HCT116 (cell line): ENCODE data around the gene AEBP2. TPM values are rescaled to one million over a fixed set of nuclear protein-coding genes. Genes with fewer than 3 reads are reported as not detected.
A peak's percentile ranks its signal among the peaks of the same experiment; 100 is the strongest.

Source experiments
- ATAC-seq: fragments of 200-7000 bp; cut with Tn5 transposase; 2 replicates; pipeline ENCODE4 v1.9.1; 2020; ENCODE audit warnings: mild to moderate bottlenecking, moderate library complexity
- BruUV-seq: library from RNA; stranded (reverse); fragments of 400-500 nt; replicated peaks from 2 replicates; lab custom pipeline; 2021; lab: Mats Ljungman, UMichigan
- CTCF ChIA-PET: fragments of 300-600 bp; sonication (Branson Sonifier 250); formaldehyde crosslinking; loops from one replicate; lab custom pipeline; 2021; ENCODE audit warnings: antibody characterized with exemption; lab: Charles Lee
- POLR2A ChIA-PET: fragments of 300-600, 350-600 bp; sonication (Branson Sonifier 250); formaldehyde crosslinking; loops from one replicate; lab custom pipeline; 2021; ENCODE audit warnings: antibody characterized with exemption; lab: Charles Lee
- RAD21 ChIA-PET, 2 experiments: fragments of 300-600 bp; sonication (Branson Sonifier 250); formaldehyde crosslinking; loops; one replicate each; lab custom pipeline; 2023; ENCODE audit warnings: low total read pairs in 2 of 2; ENCODE audit not compliant: uncharacterized antibody in 2 of 2, unreplicated experiment in 2 of 2, low non-redundant PET in 1 of 2; lab: Charles Lee
- DNase-seq: peaks from one replicate; pipeline ENCODE4 v3.0.0-alpha.2; 2010; ENCODE audit warnings: low read depth, low spot score
- H2AFZ ChIP-seq: fragments of 200-600 bp; shearing (Covaris generic), sonication (generic); 2 replicates; pipeline ENCODE4 v1.6.1; 2017; ENCODE audit warnings: low read depth, mixed run types, mixed read lengths, antibody characterized with exemption, low read length; ENCODE audit not compliant: poor library complexity, severe bottlenecking
- H3K27ac ChIP-seq: 2 replicates; pipeline ENCODE4 v1.5.1; 2012; ENCODE audit warnings: low read depth, low read length
- H3K27me3 ChIP-seq: fragments of 200-600 bp; sonication (generic); 2 replicates; pipeline ENCODE4 v1.6.1; 2016; ENCODE audit warnings: mixed run types, low read length, mixed read lengths; ENCODE audit not compliant: insufficient read depth
- H3K36me3 ChIP-seq, 2 experiments: fragments of 200-500 bp in 1 of 2; fragments of 200-600 bp in 1 of 2; sonication (Bioruptor generic) in 1 of 2; sonication (generic) in 1 of 2; 2 replicates each; pipeline versions ENCODE4 v1.5.1 to v1.6.1; 2014 to 2016; ENCODE audit warnings: low read length in 2 of 2, inconsistent platforms in 1 of 2, mixed read lengths in 1 of 2, mixed run types in 1 of 2; ENCODE audit not compliant: insufficient read depth in 2 of 2, control insufficient read depth in 1 of 2
- H3K4me1 ChIP-seq, 2 experiments: fragments of 200-600 bp in 1 of 2; sonication (generic) in 1 of 2; 2 replicates each; pipeline versions ENCODE4 v1.5.1 to v1.6.1; 2012 to 2017; ENCODE audit warnings: low read length in 2 of 2, inconsistent platforms in 1 of 2, mild to moderate bottlenecking in 1 of 2, mixed read lengths in 1 of 2, mixed run types in 1 of 2, moderate library complexity in 1 of 2; ENCODE audit not compliant: insufficient read depth in 2 of 2, control insufficient read depth in 1 of 2
- H3K4me2 ChIP-seq: fragments of 200-600 bp; sonication (generic); 2 replicates; pipeline ENCODE4 v1.6.1; 2017; ENCODE audit warnings: mixed run types, low read length, mixed read lengths
- H3K4me3 ChIP-seq, 2 experiments: fragments of 200-600 bp in 1 of 2; sonication (generic) in 1 of 2; replicated peaks in 1 of 2; 2 replicates each; pipeline ENCODE4 v1.5.1; 2011 to 2016; ENCODE audit warnings: low read length in 2 of 2, control low read depth in 1 of 2, low read depth in 1 of 2, mild to moderate bottlenecking in 1 of 2, mixed read lengths in 1 of 2, mixed run types in 1 of 2
- H3K79me2 ChIP-seq: fragments of 200-600 bp; sonication (generic); 2 replicates; pipeline ENCODE4 v1.6.1; 2017; ENCODE audit warnings: mild to moderate bottlenecking, mixed run types, low read length, moderate library complexity, mixed read lengths; ENCODE audit not compliant: insufficient read depth
- H3K9ac ChIP-seq: fragments of 200-600 bp; sonication (generic); 2 replicates; pipeline ENCODE4 v1.6.1; 2016; ENCODE audit warnings: low read length, mixed read lengths
- H3K9me2 ChIP-seq: fragments of 200-600 bp; sonication (generic), shearing (Covaris generic); 2 replicates; pipeline ENCODE4 v1.6.1; 2017; ENCODE audit warnings: mixed run types, mild to moderate bottlenecking, moderate library complexity; ENCODE audit not compliant: insufficient read depth
- H3K9me3 ChIP-seq, 2 experiments: fragments of 200-500 bp in 1 of 2; fragments of 200-600 bp in 1 of 2; sonication (Bioruptor generic) in 1 of 2; sonication (generic) in 1 of 2; 2 replicates each; pipeline ENCODE4 v1.6.1; 2014 to 2017; ENCODE audit warnings: low read length in 2 of 2, mixed read lengths in 2 of 2, inconsistent platforms in 1 of 2, low read depth in 1 of 2, mild to moderate bottlenecking in 1 of 2, mixed run types in 1 of 2, moderate library complexity in 1 of 2; ENCODE audit not compliant: control insufficient read depth in 1 of 2, insufficient read depth in 1 of 2
- H4K20me1 ChIP-seq: fragments of 200-600 bp; sonication (generic), shearing (Covaris generic); 2 replicates; pipeline ENCODE4 v1.6.1; 2017; ENCODE audit warnings: mixed run types, mild to moderate bottlenecking, moderate library complexity; ENCODE audit not compliant: insufficient read depth
- ATF3 ChIP-seq: IDR thresholded peaks from 2 replicates; pipeline ENCODE4 v1.6.1; 2012
- CBX3 ChIP-seq: IDR thresholded peaks from 2 replicates; pipeline ENCODE4 v1.6.1; 2012; ENCODE audit warnings: low read depth
- EGR1 ChIP-seq: IDR thresholded peaks from 2 replicates; pipeline ENCODE4 v1.6.1; 2012; ENCODE audit warnings: low read depth
- ELF1 ChIP-seq: IDR thresholded peaks from 2 replicates; pipeline ENCODE4 v1.6.1; 2012; ENCODE audit warnings: low read depth, borderline replicate concordance
- FOSL1 ChIP-seq: IDR thresholded peaks from 2 replicates; pipeline ENCODE4 v1.6.1; 2012; ENCODE audit warnings: low read depth
- JUND ChIP-seq: IDR thresholded peaks from 2 replicates; pipeline ENCODE4 v1.6.1; 2012
- POLR2AphosphoS5 ChIP-seq: IDR thresholded peaks from 2 replicates; pipeline ENCODE4 v1.6.1; 2011; ENCODE audit warnings: mild to moderate bottlenecking, low read depth, low read length, moderate library complexity
- RAD21 ChIP-seq: IDR thresholded peaks from 2 replicates; pipeline ENCODE4 v1.6.1; 2012; ENCODE audit warnings: low read depth, mild to moderate bottlenecking
- SIN3A ChIP-seq: IDR thresholded peaks from 2 replicates; pipeline ENCODE4 v1.6.1; 2012; ENCODE audit warnings: low read depth
- SP1 ChIP-seq: IDR thresholded peaks from 2 replicates; pipeline ENCODE4 v1.6.1; 2012; ENCODE audit warnings: low read depth
- TCF7L2 ChIP-seq: IDR thresholded peaks from 2 replicates; pipeline ENCODE4 v1.7.0; 2011; ENCODE audit warnings: borderline replicate concordance, inconsistent platforms; ENCODE audit not compliant: insufficient read depth, insufficient read length; ENCODE audit errors: extremely low read depth
- YY1 ChIP-seq: IDR thresholded peaks from 2 replicates; pipeline ENCODE4 v1.6.1; 2011; ENCODE audit warnings: low read length, low read depth, moderate library complexity, mild to moderate bottlenecking; ENCODE audit not compliant: insufficient replicate concordance; ENCODE audit errors: extremely low read depth
- ZFX ChIP-seq: fragments of 450-650 bp; IDR thresholded peaks from 2 replicates; pipeline ENCODE4 v1.6.1; 2017
- ZNF274 ChIP-seq: fragments of 200-500 bp; sonication (Bioruptor generic); IDR thresholded peaks from 2 replicates; pipeline ENCODE4 v1.6.1; 2014; ENCODE audit warnings: mild to moderate bottlenecking, low read depth, low read length, inconsistent platforms
- intact Hi-C: fragments of 100-400 bp; cut with micrococcal nuclease; formaldehyde crosslinking; loops from 2 replicates; pipeline ENCODE4 v1.10.0; 2022
- total RNA-seq: library from RNA; stranded (reverse); gene quantifications from one replicate; pipeline ENCODE4 v1.2.1, GENCODE V29; 2021; ENCODE audit not compliant: unreplicated experiment
- TF ChIP-seq, protein P1 (sequence below), 3 experiments: fragments of 200-600 bp in 1 of 3; sonication (generic) in 1 of 3; IDR thresholded peaks in 2 of 3; conservative IDR thresholded peaks in 1 of 3; 2 replicates each; pipeline ENCODE4 v1.5.1; 2012 to 2017; ENCODE audit warnings: low read depth in 2 of 3, low read length in 2 of 3, antibody characterized with exemption in 1 of 3, borderline replicate concordance in 1 of 3, control low read depth in 1 of 3, mild to moderate bottlenecking in 1 of 3, mixed read lengths in 1 of 3, mixed run types in 1 of 3, moderate library complexity in 1 of 3; ENCODE audit not compliant: insufficient read depth in 1 of 3

Gene AEBP2
- total RNA-seq, 1 experiment from 2014 or later = 44.6 TPM

GRCh38 chr12:19402743-19403431 lies 36.4 kb upstream of the AEBP2 start:
- Histone ChIP-seq H3K27me3 (no peaks in the 10 kb centered on the region), H3K9ac (no peak overlapping the region), H3K9me3 (no peaks in the 10 kb centered on the region), H3K79me2 (no peaks in the 10 kb centered on the region), H3K36me3 (no peaks in the 10 kb centered on the region), H3K4me3 (no peak overlapping the region), H3K4me2 (no peak overlapping the region), H2AFZ (no peak overlapping the region), H3K4me1 (no peaks in the 10 kb centered on the region), H4K20me1 (no peaks in the 10 kb centered on the region), H3K27ac (no peak overlapping the region), H3K9me2 (no peaks in the 10 kb centered on the region)
- no TSS peak for BruUV-seq
- RAD21 ChIA-PET = no interaction called here
- ATAC-seq (peak; percentile 55; the same call in 1 of the 2 replicates), DNase-seq (no peak)
- CTCF ChIA-PET = no interaction called here
- no peak for TF ChIP-seq RAD21
- no peak for TF ChIP-seq ELF1
- no peak for TF ChIP-seq ATF3
- TF ChIP-seq FOSL1 = no peak
- TF ChIP-seq YY1 = no peak
- TF ChIP-seq TCF7L2 = no peak
- TF ChIP-seq POLR2AphosphoS5 = no peak
- TF ChIP-seq ZFX = no peak
- no peak for TF ChIP-seq SIN3A
- TF ChIP-seq CBX3 = no peak
- no peak for TF ChIP-seq EGR1
- no peak for TF ChIP-seq JUND
- TF ChIP-seq SP1 = no peak
- TF ChIP-seq, protein P1, sequence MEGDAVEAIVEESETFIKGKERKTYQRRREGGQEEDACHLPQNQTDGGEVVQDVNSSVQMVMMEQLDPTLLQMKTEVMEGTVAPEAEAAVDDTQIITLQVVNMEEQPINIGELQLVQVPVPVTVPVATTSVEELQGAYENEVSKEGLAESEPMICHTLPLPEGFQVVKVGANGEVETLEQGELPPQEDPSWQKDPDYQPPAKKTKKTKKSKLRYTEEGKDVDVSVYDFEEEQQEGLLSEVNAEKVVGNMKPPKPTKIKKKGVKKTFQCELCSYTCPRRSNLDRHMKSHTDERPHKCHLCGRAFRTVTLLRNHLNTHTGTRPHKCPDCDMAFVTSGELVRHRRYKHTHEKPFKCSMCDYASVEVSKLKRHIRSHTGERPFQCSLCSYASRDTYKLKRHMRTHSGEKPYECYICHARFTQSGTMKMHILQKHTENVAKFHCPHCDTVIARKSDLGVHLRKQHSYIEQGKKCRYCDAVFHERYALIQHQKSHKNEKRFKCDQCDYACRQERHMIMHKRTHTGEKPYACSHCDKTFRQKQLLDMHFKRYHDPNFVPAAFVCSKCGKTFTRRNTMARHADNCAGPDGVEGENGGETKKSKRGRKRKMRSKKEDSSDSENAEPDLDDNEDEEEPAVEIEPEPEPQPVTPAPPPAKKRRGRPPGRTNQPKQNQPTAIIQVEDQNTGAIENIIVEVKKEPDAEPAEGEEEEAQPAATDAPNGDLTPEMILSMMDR (IDR thresholded peaks at IDR 0.05 in 2 of 3, conservative IDR thresholded peaks at IDR 0.05 in 1 of 3; ENCODE audit: borderline replicate concordance in 1 of 3, insufficient read depth in 1 of 3, low read depth in 2 of 3, low read length in 2 of 3) = no peak
- TF ChIP-seq ZNF274 = no peak
- POLR2A ChIA-PET = interaction anchor here (0.6 kb wide), 1 partner anchor 101 kb away, joined by 3 read pairs; no protein-coding TSS in a partner anchor
- intact Hi-C loops = no loop called here
